AG04450 (cell line): ENCODE data around the gene SLC39A11. TPM values are rescaled to one million over a fixed set of nuclear protein-coding genes. Genes with fewer than 3 reads are reported as not detected.

Experiments used
- CTCF ChIA-PET: fragments of 300-600, 350-600 bp; formaldehyde crosslinking; extraction: SDS; loops from one replicate; lab custom pipeline; 2022; ENCODE audit warnings: antibody characterized with exemption, inconsistent platforms; lab: Charles Lee
- POLR2A ChIA-PET: fragments of 350-600 bp; formaldehyde crosslinking; extraction: SDS; loops from one replicate; lab custom pipeline; 2021; ENCODE audit warnings: antibody characterized with exemption, inconsistent platforms; lab: Yijun Ruan, JAX
- DNase-seq: peaks from one replicate; pipeline ENCODE4 v3.0.0-alpha.2; 2011; ENCODE audit warnings: low read depth, low spot score
- H3K27ac ChIP-seq: one replicate; pipeline ENCODE4 v1.5.1; 2012; ENCODE audit warnings: low read depth, low read length, control low read depth
- H3K27me3 ChIP-seq: one replicate; pipeline ENCODE4 v1.6.0; 2012; ENCODE audit warnings: low read length; ENCODE audit not compliant: control insufficient read depth, insufficient read depth
- H3K4me3 ChIP-seq: 2 replicates; pipeline ENCODE4 v1.5.1; 2011; ENCODE audit warnings: mild to moderate bottlenecking, low read depth, low read length, control low read depth
- H3K9me3 ChIP-seq: 2 replicates; pipeline ENCODE4 v1.5.1; 2012; ENCODE audit warnings: low read length; ENCODE audit not compliant: control insufficient read depth, insufficient read depth
- CTCF ChIP-seq: IDR thresholded peaks from 2 replicates; pipeline ENCODE4 v1.5.1; 2011; ENCODE audit warnings: low read depth, low read length, control low read depth, inconsistent platforms
- polyA plus RNA-seq: library from polyadenylated mRNA; depleted of rRNA; stranded (reverse); fragments of >200 nt; gene quantifications from 2 replicates; pipeline ENCODE4 v1.2.3, GENCODE V29; 2011

Gene SLC39A11
- polyA plus RNA-seq, 1 experiment, result 18.0 TPM

GRCh38 chr17:72931635-72932034 is 160.9 kb downstream of the SLC39A11 start:
- Histone ChIP-seq H3K9me3 (no peaks in the 10 kb centered on the region), H3K27ac (no peak overlapping the region), H3K4me3 (no peak overlapping the region), H3K27me3 (no peaks in the 10 kb centered on the region)
- no peak for DNase-seq
- TF ChIP-seq CTCF, result no peak
- CTCF ChIA-PET, result interaction anchor here (0.5 kb wide), 1 partner anchor 8 kb away, joined by 4 read pairs; no protein-coding TSS in a partner anchor
- POLR2A ChIA-PET, result no interaction called here

DNA sequence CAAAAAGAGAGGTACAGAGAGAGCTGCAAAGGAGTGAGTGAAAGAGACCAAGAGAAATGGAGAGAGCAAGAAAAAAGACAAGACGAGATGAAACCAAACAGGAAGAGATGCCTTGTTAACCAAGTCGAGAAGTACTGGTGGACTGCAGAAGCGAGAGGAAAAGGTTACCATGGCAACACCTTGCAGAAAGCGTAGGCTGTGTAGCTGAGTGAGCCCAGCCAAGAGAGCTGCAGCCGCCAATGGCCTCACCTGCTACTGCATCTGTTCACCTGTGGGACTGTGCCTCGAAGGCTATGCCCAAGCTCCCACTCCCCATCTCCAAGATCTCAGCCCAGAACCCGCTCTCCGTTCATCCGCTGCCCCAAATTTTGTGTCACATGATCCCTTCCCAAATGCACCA is 161.3 kb downstream of the SLC39A11 start:
- Histone ChIP-seq H3K9me3 (no peaks in the 10 kb centered on the region), H3K4me3 (no peak overlapping the region), H3K27me3 (no peaks in the 10 kb centered on the region), H3K27ac (no peak overlapping the region)
- CTCF ChIA-PET, result interaction anchor here (0.5 kb wide), 1 partner anchor 8 kb away, joined by 4 read pairs; no protein-coding TSS in a partner anchor
- no peak for DNase-seq
- no peak for TF ChIP-seq CTCF
- POLR2A ChIA-PET, result no interaction called here

- H3K27ac ChIP-seq, result no peak overlapping the region
- H3K4me3 ChIP-seq, result no peak overlapping the region
- no peak for DNase-seq
- H3K27me3 ChIP-seq, result no peaks in the 10 kb centered on the region
- no peak for TF ChIP-seq CTCF
- ChIA-PET POLR2A (no interaction called here), CTCF (no interaction called here)
- no peaks in the 10 kb centered on the region for H3K9me3 ChIP-seq
Measured at GRCh38 chr17:72930031-72930430, 162.5 kb downstream of the SLC39A11 start.

GRCh38 chr17:72928454-72929136 is 163.9 kb downstream of the SLC39A11 start:
- no peak for DNase-seq
- Histone ChIP-seq H3K9me3 (no peaks in the 10 kb centered on the region), H3K4me3 (no peak overlapping the region), H3K27ac (no peak overlapping the region), H3K27me3 (no peaks in the 10 kb centered on the region)
- CTCF ChIA-PET, result no interaction called here
- POLR2A ChIA-PET, result no interaction called here
- TF ChIP-seq CTCF, result no peak

GRCh38 chr17:72927760-72928159 is 164.7 kb downstream of the SLC39A11 start:
- no peak for TF ChIP-seq CTCF
- no peak overlapping the region for H3K27ac ChIP-seq
- no peaks in the 10 kb centered on the region for H3K9me3 ChIP-seq
- no peaks in the 10 kb centered on the region for H3K27me3 ChIP-seq
- POLR2A ChIA-PET, result no interaction called here
- no peak for DNase-seq
- no peak overlapping the region for H3K4me3 ChIP-seq
- CTCF ChIA-PET, result no interaction called here
